ENCODE results near the gene NIPA2.

DNA sequence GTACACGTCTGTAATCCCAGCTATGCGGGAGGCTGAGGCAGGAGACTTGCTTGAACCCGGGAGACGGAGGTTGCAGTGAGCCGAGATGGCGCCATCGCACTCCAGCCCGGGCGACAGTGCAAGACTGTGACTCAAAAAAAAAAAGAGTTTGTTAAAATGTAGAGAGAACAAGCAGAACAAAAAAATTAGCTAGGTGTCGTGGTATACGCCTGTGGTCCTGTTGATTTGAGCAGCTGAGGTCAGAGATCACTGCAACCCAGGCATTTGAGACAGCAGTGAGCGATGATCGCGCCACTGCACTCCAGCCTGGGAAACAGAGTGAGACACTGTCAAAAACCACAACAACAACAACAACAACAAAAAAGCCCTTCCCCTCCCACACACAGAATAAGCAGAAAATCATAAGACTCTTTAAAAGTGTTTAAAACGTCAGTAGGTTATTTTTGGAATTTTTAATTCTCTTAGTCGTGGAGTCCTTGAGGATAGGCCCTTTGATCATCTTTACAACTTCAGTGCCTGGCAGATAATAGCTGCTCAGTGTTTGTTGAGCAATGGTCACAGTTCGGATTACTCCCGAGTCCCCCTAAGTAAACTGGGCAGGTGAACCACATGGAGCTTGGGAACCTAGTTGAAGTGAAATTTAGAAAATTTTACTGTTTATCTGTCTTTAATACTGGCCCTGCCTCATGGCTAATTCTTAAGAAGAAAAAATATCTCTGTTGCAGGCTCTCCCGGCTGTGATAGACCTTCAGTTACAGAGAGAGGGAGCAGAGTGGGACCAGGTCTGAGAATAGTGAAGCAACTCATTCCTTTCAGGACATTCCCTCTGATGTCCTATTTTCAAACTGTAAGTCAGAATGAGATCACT lies 6.2 kb downstream of the NIPA2 start:
- TF ChIP-seq, protein P1, sequence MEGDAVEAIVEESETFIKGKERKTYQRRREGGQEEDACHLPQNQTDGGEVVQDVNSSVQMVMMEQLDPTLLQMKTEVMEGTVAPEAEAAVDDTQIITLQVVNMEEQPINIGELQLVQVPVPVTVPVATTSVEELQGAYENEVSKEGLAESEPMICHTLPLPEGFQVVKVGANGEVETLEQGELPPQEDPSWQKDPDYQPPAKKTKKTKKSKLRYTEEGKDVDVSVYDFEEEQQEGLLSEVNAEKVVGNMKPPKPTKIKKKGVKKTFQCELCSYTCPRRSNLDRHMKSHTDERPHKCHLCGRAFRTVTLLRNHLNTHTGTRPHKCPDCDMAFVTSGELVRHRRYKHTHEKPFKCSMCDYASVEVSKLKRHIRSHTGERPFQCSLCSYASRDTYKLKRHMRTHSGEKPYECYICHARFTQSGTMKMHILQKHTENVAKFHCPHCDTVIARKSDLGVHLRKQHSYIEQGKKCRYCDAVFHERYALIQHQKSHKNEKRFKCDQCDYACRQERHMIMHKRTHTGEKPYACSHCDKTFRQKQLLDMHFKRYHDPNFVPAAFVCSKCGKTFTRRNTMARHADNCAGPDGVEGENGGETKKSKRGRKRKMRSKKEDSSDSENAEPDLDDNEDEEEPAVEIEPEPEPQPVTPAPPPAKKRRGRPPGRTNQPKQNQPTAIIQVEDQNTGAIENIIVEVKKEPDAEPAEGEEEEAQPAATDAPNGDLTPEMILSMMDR (IDR thresholded peaks at IDR 0.05), result no peak
- no peak for TF ChIP-seq POLR2A (IDR thresholded peaks at IDR 0.05; ENCODE audit: low read length)
- no peak for TF ChIP-seq EP300 (IDR thresholded peaks at IDR 0.05)
- TF ChIP-seq RAD21 (conservative IDR thresholded peaks at IDR 0.05 in 1 of 2, IDR thresholded peaks at IDR 0.05 in 1 of 2), result no peak
- TF ChIP-seq KDM1A (IDR thresholded peaks at IDR 0.05; ENCODE audit: low read depth), result no peak
- TF ChIP-seq RFX5 (IDR thresholded peaks at IDR 0.05), result no peak
- TF ChIP-seq SMC3 (IDR thresholded peaks at IDR 0.05), result no peak
- TF ChIP-seq, protein P2, sequence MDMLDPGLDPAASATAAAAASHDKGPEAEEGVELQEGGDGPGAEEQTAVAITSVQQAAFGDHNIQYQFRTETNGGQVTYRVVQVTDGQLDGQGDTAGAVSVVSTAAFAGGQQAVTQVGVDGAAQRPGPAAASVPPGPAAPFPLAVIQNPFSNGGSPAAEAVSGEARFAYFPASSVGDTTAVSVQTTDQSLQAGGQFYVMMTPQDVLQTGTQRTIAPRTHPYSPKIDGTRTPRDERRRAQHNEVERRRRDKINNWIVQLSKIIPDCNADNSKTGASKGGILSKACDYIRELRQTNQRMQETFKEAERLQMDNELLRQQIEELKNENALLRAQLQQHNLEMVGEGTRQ (IDR thresholded peaks at IDR 0.05), result no peak
- TF ChIP-seq RNF2 (IDR thresholded peaks at IDR 0.05; ENCODE audit: borderline replicate concordance, low read depth), result no peak
- TF ChIP-seq ZC3H11A (IDR thresholded peaks at IDR 0.05), result no peak

All from A549 (cell line).